Measurements from ENCODE around the gene OGDH. TPM values are rescaled to one million over a fixed set of nuclear protein-coding genes. Genes with fewer than 3 reads are reported as not detected.

OGDH gene
- total and polyA plus RNA-seq, 2 of the 4 experiments (the other 2 are of a cell fraction), result 47.4 to 56.5 TPM

GRCh38 chr7:44645696-44646095 lies 39.3 kb downstream of the OGDH start:
- H3K27me3 ChIP-seq (ENCODE audit: control insufficient read depth, insufficient read depth, low read length), result no peaks in the 10 kb centered on the region
- in situ Hi-C loops (cut with MboI; ENCODE audit: low sequenced_read_pairs) (no loop called here), dilution Hi-C loops (cut with HindIII; ENCODE audit: low sequenced_read_pairs, unreplicated experiment) (no loop called here), intact Hi-C loops (cut with micrococcal nuclease) (no loop called here)
- no peak overlapping the region for H4K5ac ChIP-seq (ENCODE audit: low read depth, low read length)
- H3K18ac ChIP-seq (ENCODE audit: low read depth, low read length), result no peak overlapping the region
- no peak overlapping the region for H3K9ac ChIP-seq (ENCODE audit: low read depth, low read length)
- H4K8ac ChIP-seq (ENCODE audit: low read depth in 2 of 2, low read length in 2 of 2), result no peak overlapping the region
- no peak for TF ChIP-seq CEBPB (IDR thresholded peaks at IDR 0.05; ENCODE audit: low read depth, low read length)
- TF ChIP-seq SMC3 (IDR thresholded peaks at IDR 0.05; ENCODE audit: low read depth, low read length), result no peak
- TF ChIP-seq RFX5 (IDR thresholded peaks at IDR 0.05; ENCODE audit: low read depth, low read length), result no peak
- TF ChIP-seq, protein P1, sequence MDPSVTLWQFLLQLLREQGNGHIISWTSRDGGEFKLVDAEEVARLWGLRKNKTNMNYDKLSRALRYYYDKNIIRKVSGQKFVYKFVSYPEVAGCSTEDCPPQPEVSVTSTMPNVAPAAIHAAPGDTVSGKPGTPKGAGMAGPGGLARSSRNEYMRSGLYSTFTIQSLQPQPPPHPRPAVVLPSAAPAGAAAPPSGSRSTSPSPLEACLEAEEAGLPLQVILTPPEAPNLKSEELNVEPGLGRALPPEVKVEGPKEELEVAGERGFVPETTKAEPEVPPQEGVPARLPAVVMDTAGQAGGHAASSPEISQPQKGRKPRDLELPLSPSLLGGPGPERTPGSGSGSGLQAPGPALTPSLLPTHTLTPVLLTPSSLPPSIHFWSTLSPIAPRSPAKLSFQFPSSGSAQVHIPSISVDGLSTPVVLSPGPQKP (IDR thresholded peaks at IDR 0.05; ENCODE audit: borderline replicate concordance, low read depth, low read length), result no peak
- H2AK5ac ChIP-seq (ENCODE audit: low read depth, low read length), result no peak overlapping the region
- H3K4me1 ChIP-seq (ENCODE audit: control insufficient read depth, insufficient read depth, low read length), result no peaks in the 10 kb centered on the region
- H2BK20ac ChIP-seq (ENCODE audit: low read depth, low read length), result no peak overlapping the region
- H2AFZ ChIP-seq (replicated peaks; ENCODE audit: low read length, poor library complexity), result no peak overlapping the region
- no peak overlapping the region for H3K4me3 ChIP-seq (ENCODE audit: insufficient read depth, low read depth, low read length)
- ATAC-seq (ENCODE audit: low read depth) (no peak), DNase-seq (no peak)
- WGBS, 2 experiments (ENCODE audit: extremely low coverage in 2 of 2, insufficient read length in 1 of 2), result no CpG with 5 or more reads among the region's 2 CpGs
- H3K23ac ChIP-seq (ENCODE audit: low read depth, low read length), result no peak overlapping the region
- H2BK5ac ChIP-seq (ENCODE audit: low read depth, low read length, poor library complexity, severe bottlenecking), result no peak overlapping the region
- H2BK120ac ChIP-seq (ENCODE audit: low read depth, low read length), result no peak overlapping the region
- peaks cover 9% of the 10 kb centered on the region; the same call in 1 of the 2 replicates for H3K9me1 ChIP-seq (ENCODE audit: insufficient read depth, low read length)
- no peak overlapping the region for H3K4me2 ChIP-seq (ENCODE audit: low read depth, low read length)
- H3K36me3 ChIP-seq (ENCODE audit: control insufficient read depth, insufficient read depth, low read length), result peaks cover 9% of the 10 kb centered on the region
- peaks cover 8 to 34% of the 10 kb centered on the region in 2 experiments for H3K79me1 ChIP-seq (ENCODE audit: low read depth in 1 of 2, low read length in 2 of 2)
- ChIA-PET POLR2A (ENCODE audit: unreplicated experiment) (no interaction called here), CTCF (no interaction called here)
- no peak overlapping the region for H3K56ac ChIP-seq (ENCODE audit: extremely low read depth, insufficient read depth, low read length)
- no peak overlapping the region for H4K91ac ChIP-seq (ENCODE audit: insufficient read depth, low read depth, low read length)
- BruUV-seq (replicated peaks), result no TSS peak
- no peak overlapping the region for H2AK9ac ChIP-seq (replicated peaks; ENCODE audit: low read depth, low read length, poor library complexity)
- H2BK15ac ChIP-seq (ENCODE audit: low read depth, low read length), result no peak overlapping the region
- H3K9me3 ChIP-seq (ENCODE audit: control insufficient read depth, insufficient read depth, low read length), result no peaks in the 10 kb centered on the region
- no peak overlapping the region for H3K14ac ChIP-seq (replicated peaks; ENCODE audit: low read depth, low read length)
- H3K27ac ChIP-seq (ENCODE audit: insufficient read depth, low read length), result no peak overlapping the region
- H3K4ac ChIP-seq (ENCODE audit: low read depth, low read length), result no peak overlapping the region
- no peaks in the 10 kb centered on the region for H4K20me1 ChIP-seq (ENCODE audit: insufficient read depth, low read length)

All from IMR-90 (cell line).